GM15510 (cell line): Measurements from ENCODE around the gene MKRN3.

Source experiments
- POLR2A ChIP-seq: IDR thresholded peaks from 3 replicates; pipeline ENCODE4 v1.6.1; 2011; ENCODE audit warnings: borderline replicate concordance; ENCODE audit not compliant: insufficient read length; ENCODE audit errors: extremely low read depth

Gene MKRN3

GRCh38 chr15:23565395-23566070, at the start of gene MKRN3:
TSS of gene MKRN3 (plus strand) at chr15:23565674. CDS start at chr15:23565783, 109 bp downstream.
- TF ChIP-seq POLR2A = no peak

- TF ChIP-seq POLR2A = no peak
Observed at GRCh38 chr15:23516866-23517265, 48.6 kb upstream of the MKRN3 start.

- no peak for TF ChIP-seq POLR2A
Observed at GRCh38 chr15:23518104-23518503, 47.4 kb upstream of the MKRN3 start.

- TF ChIP-seq POLR2A = no peak
Observed at GRCh38 chr15:23524816-23525215, 40.7 kb upstream of the MKRN3 start.

GRCh38 chr15:23529891-23530290, 35.6 kb upstream of the MKRN3 start:
- TF ChIP-seq POLR2A = no peak

- TF ChIP-seq POLR2A = no peak
Observed at GRCh38 chr15:23532024-23532423, 33.5 kb upstream of the MKRN3 start.

- no peak for TF ChIP-seq POLR2A
Observed at GRCh38 chr15:23536659-23537058, 28.8 kb upstream of the MKRN3 start.

GRCh38 chr15:23538648-23539047, 26.8 kb upstream of the MKRN3 start:
- no peak for TF ChIP-seq POLR2A

- no peak for TF ChIP-seq POLR2A
Observed at GRCh38 chr15:23539892-23540291, 25.6 kb upstream of the MKRN3 start.

GRCh38 chr15:23546158-23546557, 19.3 kb upstream of the MKRN3 start:
- TF ChIP-seq POLR2A = no peak

GRCh38 chr15:23548071-23548470, 17.4 kb upstream of the MKRN3 start:
- no peak for TF ChIP-seq POLR2A

- no peak for TF ChIP-seq POLR2A
Observed at GRCh38 chr15:23561914-23562313, 3.6 kb upstream of the MKRN3 start.

- no peak for TF ChIP-seq POLR2A
Observed at GRCh38 chr15:23564821-23565394, 566 bp upstream of the MKRN3 start.

GRCh38 chr15:23566071-23566554, 639 bp downstream of the MKRN3 start:
- no peak for TF ChIP-seq POLR2A

- TF ChIP-seq POLR2A = no peak
Observed at GRCh38 chr15:23566651-23567050, 1.2 kb downstream of the MKRN3 start.

GRCh38 chr15:23567921-23568320, 2.4 kb downstream of the MKRN3 start:
- no peak for TF ChIP-seq POLR2A

GRCh38 chr15:23569151-23569925, 3.9 kb downstream of the MKRN3 start:
- no peak for TF ChIP-seq POLR2A

GRCh38 chr15:23570486-23570885, 5.0 kb downstream of the MKRN3 start:
- TF ChIP-seq POLR2A = no peak
